Raji (cell line): Measurements from ENCODE around the gene TWIST1.

Source experiments
- POLR2A ChIP-seq: IDR thresholded peaks from 2 replicates; pipeline ENCODE4 v1.6.1; 2011; ENCODE audit warnings: low read depth, low read length, control low read depth; ENCODE audit not compliant: insufficient read depth

TWIST1 gene

DNA sequence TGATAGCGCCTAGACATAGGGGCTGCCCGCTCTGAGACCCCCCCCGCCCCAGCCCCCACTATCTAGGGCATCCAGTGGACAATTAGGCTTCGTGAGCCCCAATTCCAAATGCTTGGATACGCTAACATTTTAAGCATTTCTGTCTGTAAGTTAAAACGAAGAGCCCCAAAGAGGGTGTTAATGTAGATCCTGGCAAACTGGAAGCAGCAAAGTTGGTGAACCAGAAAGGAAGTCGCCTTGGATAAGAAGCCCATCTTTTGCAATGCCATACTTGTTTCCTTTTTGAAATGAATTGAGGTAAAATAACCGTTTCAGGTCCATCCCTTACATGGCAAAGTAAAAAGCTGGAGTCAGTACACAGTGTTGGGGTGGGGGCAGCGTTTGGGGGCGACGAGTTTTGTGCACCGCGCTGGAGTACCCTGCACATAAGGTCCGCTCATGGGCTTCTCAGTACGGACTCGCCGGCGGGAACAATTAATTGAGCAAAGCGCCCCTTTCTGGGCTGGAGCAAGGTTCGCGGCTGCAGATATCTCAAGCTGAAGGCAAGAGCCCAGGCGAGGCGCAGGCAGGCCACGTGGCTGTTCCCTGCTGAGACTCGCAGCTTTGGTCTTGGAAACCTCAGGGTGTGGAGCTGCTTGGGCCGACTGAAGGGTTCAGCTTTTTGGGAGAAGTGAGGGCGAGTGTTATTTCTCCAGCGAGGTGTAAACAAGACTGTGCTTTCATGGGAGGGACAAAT, 1.4 kb upstream of the TWIST1 start:
- TF ChIP-seq POLR2A = no peak

DNA sequence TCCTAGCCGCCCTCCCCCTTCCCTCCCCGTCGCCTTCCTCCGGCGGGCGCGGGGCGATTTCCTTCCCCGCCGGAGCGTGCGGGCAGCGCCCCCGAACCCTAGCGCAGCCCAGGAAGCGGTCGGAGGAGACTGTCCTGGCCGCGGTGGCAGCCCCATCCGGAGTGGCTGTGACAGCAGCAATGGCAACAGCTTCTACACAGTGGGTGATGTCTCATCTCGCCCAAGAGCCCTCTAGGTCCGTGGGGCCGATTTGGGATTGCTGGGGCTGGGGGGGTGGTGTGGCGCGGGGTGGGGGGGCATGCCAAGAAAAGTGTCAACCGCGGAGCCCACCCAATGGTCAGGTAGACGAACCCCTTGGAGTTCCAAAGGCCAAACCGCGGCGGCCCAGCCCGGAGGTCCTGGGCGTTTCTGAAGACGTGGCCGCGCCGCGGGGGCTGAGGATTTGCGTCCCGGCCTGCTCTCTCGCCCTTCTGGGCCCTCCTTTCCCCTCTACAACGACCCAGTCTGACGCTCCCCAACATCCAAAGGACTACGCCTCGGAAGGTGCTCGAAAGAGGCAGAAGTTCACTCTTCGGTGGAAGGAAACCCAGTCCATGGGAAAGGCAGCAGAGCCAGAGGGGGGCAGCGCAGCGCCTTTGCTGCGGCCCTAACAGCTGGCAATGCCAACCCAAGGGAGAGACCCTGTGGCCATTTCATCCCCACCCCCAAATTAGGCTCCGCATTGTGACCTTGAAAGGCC, 603 bp upstream of the TWIST1 start:
- TF ChIP-seq POLR2A = no peak

DNA sequence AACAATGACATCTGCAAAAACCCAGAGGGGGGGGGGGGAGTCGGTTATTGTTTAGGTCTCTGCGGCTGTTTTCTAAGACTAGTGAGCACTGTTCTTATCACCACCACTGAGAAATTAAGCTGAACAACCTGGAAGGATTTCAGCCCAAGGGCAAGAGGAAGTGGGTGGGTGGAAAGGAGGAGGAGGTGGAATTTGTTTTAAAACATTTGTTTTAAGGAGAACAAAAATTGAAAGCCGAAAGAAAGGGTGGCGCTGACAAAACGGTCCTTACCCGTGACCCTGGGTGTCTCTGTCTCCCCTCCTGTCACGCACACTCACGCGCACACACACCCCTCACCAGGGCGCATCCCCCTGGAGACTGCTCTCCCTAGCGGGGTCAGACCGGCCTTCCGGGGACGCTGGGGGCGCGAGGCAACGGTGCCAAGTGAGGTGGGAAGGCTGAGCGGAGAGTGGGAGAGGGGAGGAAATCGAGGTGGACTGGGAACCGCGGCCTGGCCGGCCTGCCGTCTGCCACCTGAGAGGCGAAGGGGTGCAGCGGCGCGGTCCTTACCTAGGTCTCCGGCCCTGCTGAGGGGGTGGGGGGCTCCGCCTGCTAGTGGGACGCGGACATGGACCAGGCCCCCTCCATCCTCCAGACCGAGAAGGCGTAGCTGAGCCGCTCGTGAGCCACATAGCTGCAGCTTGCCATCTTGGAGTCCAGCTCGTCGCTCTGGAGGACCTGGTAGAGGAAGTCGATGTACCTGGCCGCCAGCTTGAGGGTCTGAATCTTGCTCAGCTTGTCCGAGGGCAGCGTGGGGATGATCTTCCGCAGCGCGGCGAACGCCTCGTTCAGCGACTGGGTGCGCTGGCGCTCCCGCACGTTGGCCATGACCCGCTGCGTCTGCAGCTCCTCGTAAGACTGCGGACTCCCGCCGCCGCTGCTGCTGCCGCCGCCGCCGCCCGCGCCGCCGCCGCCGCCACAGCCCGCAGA, 1.0 kb downstream of the TWIST1 start:
- no peak for TF ChIP-seq POLR2A

DNA sequence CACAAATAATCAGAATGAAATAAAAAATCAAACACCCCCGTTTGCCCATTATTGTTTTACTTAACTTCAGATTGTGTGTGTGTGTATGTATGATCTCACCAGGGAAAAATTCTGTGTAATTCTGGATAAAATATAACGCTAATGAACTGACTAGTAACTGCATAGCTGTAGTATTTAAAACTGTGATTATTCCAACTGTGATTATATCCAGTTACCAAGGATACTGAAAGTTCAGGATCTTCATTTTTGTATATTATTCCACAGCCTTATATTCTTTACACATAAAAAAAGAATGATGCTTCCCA, 2.9 kb downstream of the TWIST1 start:
- no peak for TF ChIP-seq POLR2A

DNA sequence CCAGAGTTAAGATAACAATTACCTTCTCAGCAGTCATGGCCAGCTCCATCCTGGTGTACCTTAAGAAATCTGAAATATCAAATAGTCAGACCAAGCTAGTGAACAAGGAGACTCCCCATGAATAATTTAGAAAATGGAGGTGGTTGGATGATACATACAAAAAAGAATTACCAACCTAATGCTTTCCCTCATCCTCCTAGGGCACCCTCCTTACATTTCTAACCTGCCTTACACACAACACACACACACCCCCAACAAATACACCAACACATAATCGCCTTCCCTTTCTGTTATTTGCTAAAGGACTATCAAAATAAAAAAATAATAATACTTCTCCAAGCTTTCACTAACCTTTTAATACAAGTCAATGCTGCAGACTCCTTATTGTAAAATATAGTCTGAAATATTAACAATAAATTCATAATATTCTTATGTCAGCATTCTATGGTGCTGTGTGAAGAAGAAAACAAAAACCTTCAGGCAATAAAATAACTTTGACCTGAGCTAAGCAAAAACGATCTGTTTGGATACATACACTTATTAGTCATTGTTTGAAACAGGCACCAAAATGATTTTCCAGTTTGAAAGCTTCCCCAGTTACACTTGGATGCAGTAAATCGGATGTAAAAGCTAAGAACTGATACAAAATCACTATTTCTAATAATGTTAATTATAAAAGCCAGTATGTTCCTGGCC, 3.4 kb downstream of the TWIST1 start:
- TF ChIP-seq POLR2A = no peak

DNA sequence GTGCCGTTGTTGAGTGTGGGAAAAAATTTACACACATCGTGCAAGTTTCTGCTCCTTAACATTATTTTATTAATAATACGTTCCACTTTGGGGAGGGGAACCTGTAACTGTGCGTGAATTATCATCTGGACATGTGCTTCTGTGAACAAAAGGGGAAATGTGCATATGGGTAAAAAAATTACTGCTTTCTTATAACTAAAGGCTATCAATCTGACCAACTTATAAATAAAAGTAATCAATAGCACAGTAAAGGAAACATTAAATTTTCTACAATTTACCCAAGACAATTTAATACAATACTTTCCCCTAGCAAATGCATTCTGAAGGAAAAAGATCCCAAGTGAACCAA, 4.5 kb downstream of the TWIST1 start:
- TF ChIP-seq POLR2A = no peak

DNA sequence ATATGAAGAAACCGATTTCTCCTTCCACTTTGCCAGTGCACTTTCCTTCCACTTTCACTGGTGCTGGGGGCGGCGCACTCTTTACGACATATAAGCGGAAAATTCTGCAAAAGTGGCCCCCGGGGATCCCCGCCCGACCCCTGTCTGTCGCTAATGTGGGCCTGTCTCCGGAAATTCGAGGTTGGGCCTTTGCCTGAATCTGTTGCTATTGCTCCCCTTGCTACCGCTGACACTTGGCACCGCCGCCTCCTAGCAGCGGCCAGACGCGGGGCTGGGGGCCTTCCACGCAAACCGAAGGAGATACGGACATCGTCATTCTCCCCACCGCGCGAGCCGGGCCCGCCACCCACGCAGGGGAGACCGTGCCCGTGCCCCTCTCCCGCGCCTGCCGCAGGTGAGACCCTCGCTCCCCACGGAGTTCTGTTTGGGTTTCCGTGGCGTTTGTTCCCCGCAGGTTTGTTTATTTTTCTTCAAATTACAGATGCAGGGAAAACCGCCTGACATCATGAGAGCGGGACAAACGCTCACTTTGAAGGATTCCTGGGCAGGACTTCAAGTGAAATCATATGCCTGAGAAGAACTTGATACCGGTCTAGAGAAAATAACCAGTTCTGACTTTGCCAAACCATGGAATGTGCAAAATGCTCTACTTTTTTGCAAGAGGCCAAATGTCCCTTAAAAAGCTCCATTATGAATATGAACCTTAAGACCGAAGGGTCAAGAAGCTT, 5.0 kb downstream of the TWIST1 start:
- no peak for TF ChIP-seq POLR2A

DNA sequence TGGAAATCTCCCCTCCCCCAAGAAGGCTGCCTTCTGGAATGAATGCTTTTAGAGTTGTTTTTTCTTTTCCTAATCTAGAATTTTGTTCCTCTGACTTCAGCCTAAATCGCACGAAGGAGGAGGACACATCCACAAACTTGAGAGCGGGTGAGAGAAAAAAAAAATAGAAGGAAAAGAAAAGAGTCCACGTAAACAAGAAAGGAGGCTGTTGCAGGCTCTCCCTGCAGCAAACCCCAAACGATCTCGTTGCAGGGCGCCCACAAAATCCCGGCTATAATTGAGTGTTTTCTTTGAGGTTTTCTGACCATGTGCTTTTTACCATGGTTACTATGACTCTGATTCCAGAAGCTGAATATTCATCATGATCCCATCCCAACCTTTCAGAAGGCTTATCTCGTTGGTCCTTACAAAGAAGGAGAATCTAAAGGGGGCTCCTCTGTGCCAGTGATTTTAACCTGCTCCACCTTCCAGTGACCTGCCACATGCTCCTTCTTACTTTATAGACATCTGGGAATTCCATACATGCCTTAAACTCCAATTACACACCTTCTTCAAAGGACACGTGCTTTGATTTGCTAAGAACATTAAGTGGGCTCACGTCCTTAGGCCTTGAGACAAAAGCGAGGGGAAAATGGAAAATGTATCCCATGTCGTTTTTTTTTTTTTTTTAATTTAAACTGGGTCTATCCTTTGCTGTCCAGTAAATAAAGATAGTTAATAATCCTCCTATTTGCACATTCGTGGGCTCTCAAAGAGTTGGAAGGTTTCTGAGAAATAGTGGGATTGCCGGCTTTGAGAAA, 5.8 kb downstream of the TWIST1 start:
- TF ChIP-seq POLR2A = no peak

DNA sequence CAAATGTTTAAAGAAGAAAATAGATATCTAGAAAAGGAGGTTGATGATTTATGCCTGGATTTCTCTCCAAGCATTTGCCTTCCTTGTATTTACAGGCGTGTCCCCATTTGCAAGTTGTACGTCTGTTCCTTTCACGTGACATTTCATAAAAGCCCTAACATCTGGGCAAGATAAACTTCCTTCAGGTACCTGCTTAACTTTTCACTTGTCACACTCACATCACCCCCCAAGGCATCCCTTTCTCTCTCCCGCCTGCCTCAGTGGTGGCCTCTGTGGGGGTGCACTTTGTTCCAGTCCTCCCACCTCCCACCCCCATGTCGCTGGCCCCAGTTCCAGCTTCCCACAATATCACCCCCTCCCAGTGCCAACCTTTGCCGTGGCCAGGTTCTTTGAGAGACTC, 6.7 kb downstream of the TWIST1 start:
- no peak for TF ChIP-seq POLR2A

DNA sequence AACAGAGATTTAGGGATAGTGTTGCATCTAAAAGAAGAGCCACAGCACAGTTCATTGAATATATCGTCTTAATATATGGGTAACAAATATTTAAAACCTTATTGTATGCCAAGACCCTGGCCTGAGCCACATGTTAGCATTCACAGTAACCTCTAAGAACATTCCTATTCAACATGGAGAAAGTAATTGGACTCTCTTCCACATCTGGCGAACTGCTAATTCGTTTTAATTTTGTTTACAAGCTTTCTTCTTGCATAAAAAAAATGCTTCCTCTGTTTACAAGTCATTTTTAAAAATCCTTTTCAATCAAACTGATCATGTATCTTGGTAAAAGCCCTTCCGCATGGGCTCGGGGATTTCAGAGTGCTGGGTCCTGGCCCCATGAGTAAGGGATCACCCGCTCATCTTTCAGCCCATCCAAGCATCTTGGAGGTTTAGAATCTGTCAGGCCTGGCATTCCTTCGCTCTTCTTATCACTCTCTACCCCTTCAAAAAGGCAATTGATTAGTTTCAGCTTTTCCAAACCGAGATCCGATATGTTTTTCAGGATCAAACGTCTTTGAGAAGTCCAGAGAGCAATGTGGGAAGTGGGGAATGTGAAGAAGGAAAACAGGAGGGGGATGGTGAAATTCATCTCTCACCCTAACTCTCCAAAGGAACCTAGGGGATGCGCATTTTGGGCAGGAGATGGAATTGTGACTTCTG, 7.3 kb downstream of the TWIST1 start:
- TF ChIP-seq POLR2A = no peak

DNA sequence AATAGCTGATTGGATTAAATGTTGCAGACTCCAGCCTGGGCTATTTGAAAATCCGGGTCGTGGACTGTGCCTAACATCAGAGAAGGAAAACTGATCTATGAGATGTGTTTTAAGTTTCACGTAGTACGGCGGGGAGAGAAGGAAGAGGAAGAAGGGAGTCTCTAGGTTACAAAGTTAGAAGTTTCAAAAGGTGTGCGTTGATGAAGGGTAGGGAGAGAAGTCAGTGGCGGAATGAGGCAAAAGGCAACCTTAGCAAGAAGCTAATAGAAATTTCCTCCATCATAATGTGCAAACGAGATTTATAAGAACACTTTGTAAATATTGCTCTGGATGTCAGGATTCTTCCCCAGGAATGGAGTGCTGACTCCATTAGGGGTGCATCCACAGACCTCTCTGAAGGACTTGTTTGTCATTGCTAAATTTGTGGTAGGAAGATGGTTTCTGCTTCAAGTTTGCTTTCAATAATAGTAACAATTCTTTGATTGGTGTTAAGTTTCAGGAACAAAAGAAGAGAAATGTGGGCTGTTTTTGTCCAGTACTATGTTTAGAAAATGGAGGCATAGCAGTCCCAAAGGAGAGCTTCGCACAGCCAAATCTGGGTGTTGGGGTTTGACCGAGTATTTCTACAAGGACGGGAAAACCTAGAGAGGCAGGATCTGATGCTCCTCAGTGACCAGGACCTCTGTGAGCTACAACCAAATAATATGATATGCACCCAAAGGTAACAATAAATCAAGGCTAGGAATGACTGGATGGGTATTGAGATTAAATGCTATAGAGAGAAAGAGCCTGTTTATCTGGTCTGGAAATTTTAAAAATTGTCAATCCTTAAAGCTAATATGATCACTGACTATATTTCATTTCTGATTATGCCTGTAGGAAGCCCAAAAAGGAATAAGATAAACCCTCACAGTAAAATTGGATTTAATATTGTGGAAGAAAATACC, 8.2 kb downstream of the TWIST1 start:
- no peak for TF ChIP-seq POLR2A
